ENCODE measurements around the gene PTPRD. TPM values are rescaled to one million over a fixed set of nuclear protein-coding genes. Genes with fewer than 3 reads are reported as not detected.

PTPRD gene
- total and polyA plus RNA-seq, 2 donors (not counting 1 experiment from before 2014, with no cell fraction given) = 0.35 to 4.8 TPM

GRCh38 chr9:8429768-8430167, 2183.0 kb downstream of the PTPRD start:
- Histone ChIP-seq H3K27me3 (ENCODE audit: control insufficient read depth, insufficient read depth, low read length) (no peaks in the 10 kb centered on the region), H3K27ac (ENCODE audit: insufficient read depth, low read length) (no peak overlapping the region), H3K9ac (ENCODE audit: insufficient read depth, low read length) (no peak overlapping the region), H3K4me2 (ENCODE audit: extremely low read depth, insufficient read depth, low read length) (no peak overlapping the region), H3K4me1 (ENCODE audit: control insufficient read depth, extremely low read depth, insufficient read depth, low read length) (no peaks in the 10 kb centered on the region), H3K9me3 (ENCODE audit: control insufficient read depth, insufficient read depth, low read depth, low read length) (no peaks in the 10 kb centered on the region), H3K79me2 (ENCODE audit: control insufficient read depth, insufficient read depth, low read length) (no peaks in the 10 kb centered on the region), H3K36me3 (ENCODE audit: control insufficient read depth, insufficient read depth, low read length) (no peaks in the 10 kb centered on the region), H3K4me3 (replicated peaks in 1 of 4; ENCODE audit: control extremely low read depth in 1 of 4, insufficient read depth in 1 of 4, low read depth in 3 of 4, low read length in 4 of 4) (no peak overlapping the region), H2AFZ (ENCODE audit: low read length) (no peak overlapping the region), H4K20me1 (ENCODE audit: control insufficient read depth, extremely low read depth, insufficient read depth, low read length) (no peaks in the 10 kb centered on the region)
- TF ChIP-seq CTCF (conservative IDR thresholded peaks at IDR 0.05 in 1 of 2, IDR thresholded peaks at IDR 0.05 in 1 of 2; ENCODE audit: low read depth in 1 of 2, low read length in 2 of 2) (no peak), EZH2 (IDR thresholded peaks at IDR 0.05; ENCODE audit: low read length, missing control alignments) (no peak)
- no peak for DNase-seq (ENCODE audit: low read depth in 2 of 2)

- Histone ChIP-seq H3K9me3 (ENCODE audit: control insufficient read depth, insufficient read depth, low read depth, low read length) (no peaks in the 10 kb centered on the region), H3K79me2 (ENCODE audit: control insufficient read depth, insufficient read depth, low read length) (no peaks in the 10 kb centered on the region), H4K20me1 (ENCODE audit: control insufficient read depth, extremely low read depth, insufficient read depth, low read length) (no peaks in the 10 kb centered on the region), H3K9ac (ENCODE audit: insufficient read depth, low read length) (no peak overlapping the region), H3K4me1 (ENCODE audit: control insufficient read depth, extremely low read depth, insufficient read depth, low read length) (no peaks in the 10 kb centered on the region), H3K4me2 (ENCODE audit: extremely low read depth, insufficient read depth, low read length) (no peak overlapping the region), H3K27ac (ENCODE audit: insufficient read depth, low read length) (no peak overlapping the region), H2AFZ (ENCODE audit: low read length) (no peak overlapping the region), H3K4me3 (replicated peaks in 1 of 4; ENCODE audit: control extremely low read depth in 1 of 4, insufficient read depth in 1 of 4, low read depth in 3 of 4, low read length in 4 of 4) (no peak overlapping the region), H3K36me3 (ENCODE audit: control insufficient read depth, insufficient read depth, low read length) (no peaks in the 10 kb centered on the region), H3K27me3 (ENCODE audit: control insufficient read depth, insufficient read depth, low read length) (no peaks in the 10 kb centered on the region)
- no peak for DNase-seq (ENCODE audit: low read depth in 2 of 2)
- TF ChIP-seq EZH2 (IDR thresholded peaks at IDR 0.05; ENCODE audit: low read length, missing control alignments) (no peak), CTCF (conservative IDR thresholded peaks at IDR 0.05 in 1 of 2, IDR thresholded peaks at IDR 0.05 in 1 of 2; ENCODE audit: low read depth in 1 of 2, low read length in 2 of 2) (no peak)
Measured at GRCh38 chr9:8429157-8429556, 2183.6 kb downstream of the PTPRD start.

GRCh38 chr9:8428389-8428788, 2184.4 kb downstream of the PTPRD start:
- no peaks in the 10 kb centered on the region for H3K36me3 ChIP-seq (ENCODE audit: control insufficient read depth, insufficient read depth, low read length)
- no peaks in the 10 kb centered on the region for H3K4me1 ChIP-seq (ENCODE audit: control insufficient read depth, extremely low read depth, insufficient read depth, low read length)
- no peaks in the 10 kb centered on the region for H4K20me1 ChIP-seq (ENCODE audit: control insufficient read depth, extremely low read depth, insufficient read depth, low read length)
- no peak overlapping the region for H3K27ac ChIP-seq (ENCODE audit: insufficient read depth, low read length)
- no peak for DNase-seq (ENCODE audit: low read depth in 2 of 2)
- H3K9ac ChIP-seq (ENCODE audit: insufficient read depth, low read length) = no peak overlapping the region
- H2AFZ ChIP-seq (ENCODE audit: low read length) = no peak overlapping the region
- TF ChIP-seq EZH2 (IDR thresholded peaks at IDR 0.05; ENCODE audit: low read length, missing control alignments) (no peak), CTCF (conservative IDR thresholded peaks at IDR 0.05 in 1 of 2, IDR thresholded peaks at IDR 0.05 in 1 of 2; ENCODE audit: low read depth in 1 of 2, low read length in 2 of 2) (no peak)
- no peaks in the 10 kb centered on the region for H3K79me2 ChIP-seq (ENCODE audit: control insufficient read depth, insufficient read depth, low read length)
- no peaks in the 10 kb centered on the region for H3K9me3 ChIP-seq (ENCODE audit: control insufficient read depth, insufficient read depth, low read depth, low read length)
- H3K4me3 ChIP-seq (replicated peaks in 1 of 4; ENCODE audit: control extremely low read depth in 1 of 4, insufficient read depth in 1 of 4, low read depth in 3 of 4, low read length in 4 of 4) = no peak overlapping the region
- H3K4me2 ChIP-seq (ENCODE audit: extremely low read depth, insufficient read depth, low read length) = no peak overlapping the region
- no peaks in the 10 kb centered on the region for H3K27me3 ChIP-seq (ENCODE audit: control insufficient read depth, insufficient read depth, low read length)

All from fibroblast of lung (primary cell).